H54 (cell line): Measurements from ENCODE around the gene SSTR5.
"Not testable (repeated sequence)": the region's sequence is repeated elsewhere in the genome, so short reads cannot be mapped to it uniquely, and the experiment has no call there.

Experiments used
- DNase-seq: peaks from one replicate; pipeline ENCODE4 v3.0.0; 2011; ENCODE audit warnings: low spot score, mixed read lengths; ENCODE audit not compliant: insufficient read length
- FAIRE-seq: peaks from 3 replicates; lab custom pipeline; 2011; peaks lifted over from hg19 to GRCh38; lab: Jason Lieb, UNC
- POLR2A ChIP-seq: IDR thresholded peaks from 2 replicates; pipeline ENCODE4 v1.6.1; 2011; ENCODE audit warnings: low read depth, mild to moderate bottlenecking, low read length

The SSTR5 gene

DNA sequence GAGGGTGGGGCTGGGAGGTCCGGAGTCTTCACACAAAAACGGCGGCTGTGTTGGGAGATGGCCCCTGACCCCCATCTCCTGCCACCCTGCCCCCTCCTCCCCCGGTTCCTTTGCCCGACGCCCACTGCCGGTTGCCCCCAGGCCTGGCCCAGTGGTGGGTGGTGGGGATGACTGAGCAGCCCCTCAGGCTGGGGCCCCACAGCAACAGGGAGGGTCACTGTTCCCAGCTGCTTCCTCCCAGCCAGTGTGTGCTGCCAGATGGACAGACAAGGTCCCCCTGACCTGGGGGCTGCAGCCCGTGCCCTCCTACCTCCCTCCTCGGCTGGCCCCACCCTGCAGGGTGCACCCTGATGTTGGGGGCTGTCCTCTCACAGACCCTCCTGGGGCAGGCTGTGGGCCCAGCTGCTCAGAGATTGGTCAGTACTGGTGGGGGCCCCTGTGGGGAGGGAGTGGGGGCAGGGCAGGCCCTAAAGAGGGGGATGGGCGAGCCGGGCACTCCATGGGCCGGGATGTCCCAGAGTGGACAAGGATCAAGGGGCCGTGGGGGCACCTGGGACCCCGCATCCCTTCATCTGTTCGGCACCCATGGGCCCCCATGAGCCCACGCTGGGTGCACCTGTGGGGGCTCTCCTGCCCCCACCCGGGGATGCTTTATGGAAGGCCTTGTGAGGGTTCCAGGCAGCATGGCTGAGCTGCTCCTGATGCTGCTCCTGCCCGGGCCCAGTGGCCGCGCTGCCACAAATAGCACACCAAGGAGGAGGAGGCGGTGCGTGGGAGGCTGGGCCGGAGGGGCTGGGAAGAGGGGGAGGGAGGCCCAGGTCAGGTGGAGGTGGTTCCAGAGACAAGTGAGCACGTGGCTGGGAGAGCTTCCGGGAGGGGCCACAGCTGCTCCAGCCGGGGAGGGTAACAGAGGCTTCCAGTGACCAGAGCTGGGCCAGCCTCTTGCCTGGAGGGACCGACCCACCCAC, 18.4 kb downstream of the SSTR5 start:
- FAIRE-seq (no peak), DNase-seq (no peak)
- no peak for TF ChIP-seq POLR2A

DNA sequence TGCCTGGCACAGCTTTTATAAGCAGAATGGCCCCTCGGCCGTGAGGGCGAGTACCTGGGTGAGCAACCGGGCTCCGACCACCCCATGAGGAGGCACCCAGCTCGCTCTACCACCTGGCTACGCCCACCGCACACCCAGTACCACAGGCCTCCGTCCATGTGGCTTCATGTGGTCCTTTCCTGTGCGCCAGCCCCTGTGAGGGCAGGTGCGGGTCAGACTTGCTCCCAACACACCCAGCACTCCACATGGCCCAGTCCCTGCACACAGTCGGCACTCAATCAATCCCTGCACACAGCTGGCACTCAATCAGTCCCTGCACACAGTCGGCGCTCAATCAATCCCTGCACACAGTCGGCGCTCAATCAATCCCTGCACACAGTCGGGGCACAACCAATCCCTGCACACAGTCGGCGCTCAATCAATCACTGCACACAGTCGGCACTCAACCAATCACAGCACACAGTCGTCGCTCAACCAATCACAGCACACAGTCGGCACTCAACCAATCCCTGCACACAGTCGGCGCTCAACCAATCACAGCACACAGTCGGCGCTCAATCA, 19.5 kb downstream of the SSTR5 start:
- no peak for TF ChIP-seq POLR2A
- DNase-seq (no peak), FAIRE-seq (no peak)

DNA sequence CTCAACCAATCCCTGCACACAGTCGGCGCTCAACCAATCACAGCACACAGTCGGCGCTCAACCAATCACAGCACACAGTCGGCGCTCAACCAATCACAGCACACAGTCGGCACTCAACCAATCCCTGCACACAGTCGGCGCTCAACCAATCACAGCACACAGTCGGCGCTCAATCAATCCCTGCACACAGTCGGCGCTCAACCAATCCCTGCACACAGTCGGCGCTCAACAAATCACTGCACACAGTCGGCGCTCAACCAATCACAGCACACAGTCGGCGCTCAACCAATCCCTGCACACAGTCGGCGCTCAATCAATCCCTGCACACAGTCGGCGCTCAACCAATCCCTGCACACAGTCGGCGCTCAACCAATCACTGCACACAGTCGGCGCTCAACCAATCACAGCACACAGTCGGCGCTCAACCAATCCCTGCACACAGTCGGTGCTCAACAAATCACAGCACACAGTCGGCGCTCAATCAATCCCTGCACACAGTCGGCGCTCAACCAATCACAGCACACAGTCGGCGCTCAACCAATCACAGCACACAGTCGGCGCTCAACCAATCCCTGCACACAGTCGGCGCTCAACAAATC, 20.2 kb downstream of the SSTR5 start:
- DNase-seq, FAIRE-seq: not testable (repeated sequence)

DNA sequence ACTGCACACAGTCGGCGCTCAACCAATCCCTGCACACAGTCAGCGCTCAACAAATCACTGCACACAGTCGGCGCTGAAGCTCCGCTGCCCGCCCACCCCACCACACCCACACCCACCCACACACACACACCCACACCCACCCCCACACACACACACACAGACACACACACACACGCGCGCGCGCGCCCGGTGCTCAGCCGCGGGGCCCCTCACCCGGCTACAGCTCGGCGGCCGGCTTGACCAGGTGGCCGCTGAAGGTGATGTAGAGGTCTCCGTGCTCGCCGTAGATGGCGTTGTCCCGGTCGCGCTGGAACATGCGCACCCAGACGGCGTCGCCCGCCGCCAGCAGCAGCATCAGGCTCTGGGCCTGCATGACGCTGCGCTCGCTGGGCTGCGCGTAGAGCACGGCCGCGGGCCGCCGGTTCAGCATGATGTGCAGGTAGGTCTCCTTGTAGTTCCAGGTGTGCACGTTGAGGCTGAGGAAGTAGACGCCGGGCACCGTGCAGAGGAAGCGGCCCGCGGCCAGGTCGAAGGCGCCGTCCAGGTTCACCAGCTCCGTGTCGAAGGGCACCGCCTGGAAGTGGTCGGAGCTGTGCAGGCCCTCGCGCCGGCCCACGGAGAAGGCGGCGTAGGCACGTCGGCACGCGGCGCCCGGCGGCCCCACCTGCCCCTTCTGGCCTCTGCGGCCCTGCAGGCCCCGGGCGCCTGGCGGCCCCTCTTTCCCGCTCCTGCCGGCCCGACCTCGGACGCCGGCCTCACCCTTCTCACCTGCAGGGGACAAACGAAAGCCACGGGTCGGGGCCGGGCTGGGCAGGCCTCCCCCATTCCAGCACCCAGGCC, 21.0 kb downstream of the SSTR5 start:
- DNase-seq: no peak
- no peak for TF ChIP-seq POLR2A
- no peak for FAIRE-seq

DNA sequence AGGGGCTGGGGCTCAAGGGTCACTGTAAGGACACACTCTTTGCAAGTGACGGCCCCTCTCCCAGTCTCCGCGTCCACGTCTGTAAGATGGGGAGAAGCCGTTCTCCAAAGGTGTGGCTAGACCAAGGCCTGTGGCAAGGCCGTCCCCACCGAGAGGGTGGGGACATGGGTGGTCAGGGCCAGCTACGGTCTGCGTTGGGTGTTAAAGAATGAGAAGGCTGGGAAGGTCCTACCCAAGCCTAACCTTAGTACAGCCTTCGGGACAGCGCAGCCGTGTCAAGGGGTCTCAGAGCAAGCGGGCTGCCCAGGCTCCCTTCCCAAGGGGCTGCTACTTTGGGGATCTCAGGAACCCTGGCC, 21.6 kb downstream of the SSTR5 start:
- no peak for FAIRE-seq
- DNase-seq: no peak
- TF ChIP-seq POLR2A: no peak

DNA sequence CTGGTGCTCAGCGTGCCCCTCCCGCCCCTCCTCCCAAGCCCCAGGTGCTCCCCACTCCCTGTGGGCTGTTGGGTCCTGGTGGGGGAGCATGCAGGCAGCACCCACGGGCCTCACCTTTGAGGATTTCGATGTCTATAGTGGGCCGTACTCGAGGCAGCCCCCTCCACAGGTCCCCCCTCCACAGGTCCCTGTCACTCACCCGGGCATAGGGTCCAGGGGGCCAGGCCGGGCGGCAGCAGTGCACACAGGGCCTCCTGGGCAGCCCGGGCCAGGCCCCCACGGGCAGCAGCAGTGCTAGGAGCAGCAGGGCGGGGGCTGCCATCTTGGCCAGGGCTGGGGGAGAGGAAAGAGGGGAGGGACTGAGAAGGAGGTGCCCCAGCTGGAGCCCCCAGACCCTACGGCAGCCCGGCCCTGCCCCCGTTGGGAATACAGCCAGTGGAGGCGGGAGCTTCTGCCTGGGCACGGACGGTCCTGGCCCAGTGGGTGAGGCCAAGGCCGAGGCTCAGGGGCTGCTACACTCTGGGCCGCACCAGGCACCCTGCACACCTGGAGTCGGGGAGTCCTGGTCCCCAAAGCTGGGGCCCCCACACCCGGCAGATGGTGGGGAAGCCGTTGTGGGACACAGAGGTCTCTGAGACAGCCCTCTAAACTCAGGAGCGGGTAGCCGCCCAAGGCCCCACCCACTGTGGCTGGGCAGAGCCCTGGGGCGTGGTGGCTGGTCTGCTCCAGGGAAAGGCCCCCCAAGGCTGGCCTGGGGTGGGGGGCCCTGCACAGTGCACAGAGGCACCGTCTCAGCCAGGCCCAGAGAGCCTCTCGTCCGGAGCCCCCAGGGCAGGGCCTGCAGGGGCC, 22.3 kb downstream of the SSTR5 start:
- DNase-seq: no peak
- no peak for FAIRE-seq
- no peak for TF ChIP-seq POLR2A

DNA sequence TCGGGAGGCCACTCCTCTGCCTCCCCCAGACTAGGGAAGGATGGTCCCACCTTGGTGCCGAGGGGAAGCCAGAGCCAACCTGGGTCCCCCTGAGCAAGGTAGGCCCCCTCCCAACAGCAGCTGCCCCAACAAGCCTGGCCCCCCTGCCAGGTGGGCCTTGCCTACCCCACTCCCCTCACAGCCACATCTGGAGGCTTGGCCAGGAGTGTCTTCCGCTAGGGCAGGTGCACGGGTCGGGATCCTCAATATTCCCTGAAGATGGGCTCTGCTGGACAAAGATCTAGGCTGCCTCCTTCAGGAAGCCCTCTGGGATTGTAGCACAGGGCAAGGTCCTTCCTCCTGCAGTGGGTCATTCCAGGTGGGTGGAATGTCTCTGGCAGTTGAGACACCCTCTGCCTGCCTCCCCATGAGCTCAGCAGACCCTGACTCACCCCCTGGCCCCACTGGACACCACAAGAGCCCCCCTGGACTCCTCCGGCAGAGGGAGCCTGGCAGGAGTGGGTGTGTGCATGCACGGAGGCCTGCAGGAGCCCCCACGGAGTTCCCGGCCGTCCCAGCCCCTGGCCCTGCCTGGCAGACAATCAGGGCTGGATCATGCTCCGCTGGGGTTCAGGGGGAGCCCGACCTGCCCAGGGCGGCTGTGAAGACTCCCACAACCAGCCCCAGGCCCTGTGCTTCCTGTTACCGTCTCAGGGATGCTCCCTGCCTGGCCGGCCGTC, 23.1 kb downstream of the SSTR5 start:
- DNase-seq (no peak), FAIRE-seq (no peak)
- no peak for TF ChIP-seq POLR2A

DNA sequence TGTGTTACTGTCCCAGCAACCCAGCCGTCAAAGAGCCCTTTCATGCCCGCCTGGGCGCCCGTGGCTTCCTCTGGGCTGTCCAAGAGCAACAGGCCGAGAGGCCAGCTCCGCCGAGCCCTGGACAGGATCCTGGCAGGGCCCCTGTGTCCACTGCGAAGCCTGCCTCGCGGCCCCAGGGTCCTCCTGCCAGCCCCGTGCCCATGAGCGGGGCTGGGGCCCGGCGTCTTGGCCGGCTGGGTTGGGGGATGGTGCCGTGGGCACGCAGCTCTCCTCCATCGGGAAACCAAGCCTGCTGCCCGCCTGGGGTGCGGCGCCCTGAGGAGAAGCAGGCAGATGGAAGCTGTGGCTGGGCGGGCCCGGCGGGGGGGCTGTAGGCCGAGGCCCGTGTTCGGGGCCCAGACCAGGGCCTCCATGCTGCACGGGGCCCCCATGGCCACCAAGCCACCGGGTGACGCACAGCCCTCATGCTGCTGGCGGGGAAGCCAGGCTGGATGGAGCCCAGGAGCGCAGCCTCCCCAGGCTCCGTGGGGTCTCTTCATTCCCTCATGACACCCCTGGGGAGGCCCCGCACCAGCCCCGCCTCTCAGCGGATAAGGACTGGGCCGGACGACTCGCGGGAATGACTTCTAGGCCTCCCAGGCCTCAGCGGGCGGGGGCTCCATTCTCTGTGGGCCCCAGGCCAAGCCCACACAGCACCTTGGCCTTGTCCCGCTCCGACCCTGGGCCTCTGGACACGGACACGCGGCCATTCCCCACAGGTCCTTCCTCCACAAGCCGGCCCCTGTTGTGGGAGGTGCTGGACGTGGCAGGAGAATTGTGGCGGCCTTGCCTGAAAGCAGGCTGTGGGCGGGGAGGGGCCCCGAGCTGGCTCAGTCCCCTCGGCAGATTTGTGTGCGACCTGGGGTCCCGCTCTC, 23.9 kb downstream of the SSTR5 start, which contains the start of gene C1QTNF8:
Gene C1QTNF8 (minus strand): TSS at position 76 of the 914 bp plus-strand sequence. CDS start 1,322 bp downstream, outside the sequence.
- no peak for TF ChIP-seq POLR2A
- no peak for DNase-seq

DNA sequence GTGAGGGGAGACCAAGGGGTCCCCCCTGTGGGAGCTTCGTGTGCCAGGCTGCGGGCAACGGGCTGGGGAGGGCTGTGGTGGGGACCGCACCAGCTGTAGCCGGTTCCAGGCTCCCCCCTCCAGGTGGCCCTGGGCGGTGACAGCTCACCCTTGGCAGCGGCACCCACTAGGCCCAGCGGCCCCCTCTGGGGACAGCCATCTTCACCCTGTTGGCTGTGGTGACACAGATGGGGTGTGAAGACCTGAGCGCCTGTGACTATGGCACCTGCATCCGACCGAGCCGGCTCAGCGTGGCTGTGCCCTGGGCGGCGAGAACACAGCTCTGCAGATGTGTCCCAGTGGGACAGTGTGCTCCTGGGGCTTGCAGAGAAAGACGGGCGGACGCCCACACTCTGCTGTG, 24.6 kb downstream of the SSTR5 start:
- no peak for TF ChIP-seq POLR2A
- no peak for FAIRE-seq
- no peak for DNase-seq

More for the DNA sequence above, 23.9 kb downstream of the SSTR5 start, which contains the start of gene C1QTNF8:
- no peak for FAIRE-seq

DNA sequence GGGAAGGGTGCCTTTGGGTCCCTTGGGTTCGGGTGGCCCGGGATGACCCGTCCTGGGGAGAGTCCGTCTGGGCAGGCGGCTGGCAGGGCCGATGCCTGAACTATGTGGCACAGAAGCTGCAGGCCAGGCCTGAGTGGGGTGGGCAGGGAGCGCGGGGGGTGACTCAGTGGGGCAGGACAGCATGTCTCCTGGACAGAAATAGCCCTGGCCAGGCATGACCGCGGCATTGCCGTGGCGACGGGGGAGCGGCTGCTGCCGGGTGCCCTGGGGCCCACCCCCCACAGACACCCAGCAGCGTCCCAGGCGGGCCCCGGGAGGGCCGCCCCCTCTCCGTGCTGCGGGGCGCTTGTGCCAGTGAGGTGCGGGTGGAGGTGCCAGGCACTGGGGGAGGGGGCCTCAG, 25.3 kb downstream of the SSTR5 start:
- no peak for TF ChIP-seq POLR2A
- FAIRE-seq (no peak), DNase-seq (peak; percentile 88)
